Stimulated activated CD8-positive, alpha-beta memory T cell treated with anti-CD3 and anti-CD28 coated beads, Interleukin-2, amount 100 ng/mL, for 1 hour (primary cell): ENCODE measurements around the gene NUP214.
"Not testable (repeated sequence)": the region's sequence is repeated elsewhere in the genome, so short reads cannot be mapped to it uniquely, and the experiment has no call there.

ENCODE experiments used
- DNase-seq, 2 donors: peaks; one replicate each; pipeline ENCODE4 v3.0.0-alpha.2; 2020; ENCODE audit warnings: low read depth in 2 of 2

The NUP214 gene

DNA sequence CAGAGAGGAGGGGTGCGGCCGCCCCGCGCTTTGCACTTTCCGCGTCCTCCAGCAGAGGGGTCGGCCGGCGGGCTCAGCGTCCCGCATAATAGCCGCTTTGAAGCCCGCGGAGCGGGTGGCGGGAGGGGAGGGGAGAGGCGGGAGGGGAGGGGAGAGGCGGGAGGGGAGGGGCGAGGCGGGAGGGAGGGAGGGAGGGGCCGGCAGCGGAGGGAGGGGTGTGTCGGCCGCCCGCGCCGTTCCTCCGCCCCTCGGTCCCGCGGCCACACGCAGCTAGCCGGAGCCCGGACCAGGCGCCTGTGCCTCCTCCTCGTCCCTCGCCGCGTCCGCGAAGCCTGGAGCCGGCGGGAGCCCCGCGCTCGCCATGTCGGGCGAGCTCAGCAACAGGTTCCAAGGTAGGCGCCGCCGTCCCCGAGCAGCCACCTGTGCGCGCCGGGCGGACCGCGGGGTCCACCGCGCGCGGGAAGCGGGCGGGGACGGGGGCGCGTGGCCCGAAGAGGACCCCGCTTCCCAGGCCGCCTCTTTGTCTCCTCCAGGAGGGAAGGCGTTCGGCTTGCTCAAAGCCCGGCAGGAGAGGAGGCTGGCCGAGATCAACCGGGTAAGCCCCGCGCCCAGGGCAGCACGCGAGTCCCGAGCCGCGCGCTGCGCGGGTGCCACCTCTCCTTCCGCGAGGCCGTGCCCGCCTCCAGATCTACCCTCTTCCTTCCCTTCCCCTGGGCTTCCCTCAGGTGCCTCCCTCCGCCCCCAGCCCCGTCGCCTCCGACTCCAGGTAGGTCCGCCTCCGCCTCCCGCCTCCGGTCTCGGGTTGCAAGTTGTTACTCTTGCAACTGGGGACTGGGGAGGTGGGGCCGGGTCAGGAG is 28.9 kb upstream of the NUP214 start, which contains the start of gene AIF1L:
Gene AIF1L, plus strand, starts transcription at position 263 of the 857 bp plus-strand sequence. Its CDS starts 99 bp downstream, at position 362.
- DNase-seq, result no peak

DNA sequence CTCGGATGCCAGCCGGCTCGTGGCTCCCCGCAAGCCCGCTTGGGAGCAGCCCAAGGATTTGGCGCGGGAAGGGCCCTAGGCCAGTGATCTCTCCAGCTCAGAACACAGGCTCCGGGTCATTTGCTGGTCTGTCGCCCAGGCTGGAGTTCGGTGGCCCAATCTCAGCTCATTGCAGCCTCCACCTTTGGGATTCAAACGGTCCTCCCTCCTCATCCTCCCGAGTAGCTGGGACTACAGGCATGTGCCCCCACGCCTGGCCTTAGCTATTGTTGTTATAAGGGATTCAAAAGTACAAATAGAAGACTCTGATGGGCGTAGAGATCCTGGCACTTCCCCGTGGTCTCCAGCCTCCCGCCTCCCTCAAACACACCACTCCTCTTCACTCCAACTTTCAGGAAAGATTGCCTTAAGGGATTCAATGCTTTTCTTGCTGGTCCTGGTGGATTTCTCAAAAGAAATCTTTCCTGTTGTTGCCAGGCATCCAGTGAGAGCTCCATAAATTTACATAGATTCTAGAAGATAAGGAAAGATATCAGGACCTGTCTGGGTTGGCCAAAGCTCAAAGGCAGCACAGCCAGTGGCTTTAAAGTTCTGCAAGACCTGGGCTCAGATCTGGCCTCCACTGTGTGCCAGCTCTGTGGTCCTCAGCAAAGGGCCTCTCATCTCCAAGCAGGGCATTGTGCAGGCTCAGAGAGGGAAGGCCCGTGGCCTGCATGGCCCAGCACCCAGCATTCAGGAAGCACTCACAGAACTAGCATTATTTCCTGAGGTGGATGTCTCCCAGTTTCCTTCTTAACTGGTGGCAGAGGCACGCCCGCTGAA is 28.0 kb upstream of the NUP214 start:
- DNase-seq, result no peak

- no peak for DNase-seq
Measured at GRCh38 chr9:131097948-131098278, 27.5 kb upstream of the NUP214 start.

DNA sequence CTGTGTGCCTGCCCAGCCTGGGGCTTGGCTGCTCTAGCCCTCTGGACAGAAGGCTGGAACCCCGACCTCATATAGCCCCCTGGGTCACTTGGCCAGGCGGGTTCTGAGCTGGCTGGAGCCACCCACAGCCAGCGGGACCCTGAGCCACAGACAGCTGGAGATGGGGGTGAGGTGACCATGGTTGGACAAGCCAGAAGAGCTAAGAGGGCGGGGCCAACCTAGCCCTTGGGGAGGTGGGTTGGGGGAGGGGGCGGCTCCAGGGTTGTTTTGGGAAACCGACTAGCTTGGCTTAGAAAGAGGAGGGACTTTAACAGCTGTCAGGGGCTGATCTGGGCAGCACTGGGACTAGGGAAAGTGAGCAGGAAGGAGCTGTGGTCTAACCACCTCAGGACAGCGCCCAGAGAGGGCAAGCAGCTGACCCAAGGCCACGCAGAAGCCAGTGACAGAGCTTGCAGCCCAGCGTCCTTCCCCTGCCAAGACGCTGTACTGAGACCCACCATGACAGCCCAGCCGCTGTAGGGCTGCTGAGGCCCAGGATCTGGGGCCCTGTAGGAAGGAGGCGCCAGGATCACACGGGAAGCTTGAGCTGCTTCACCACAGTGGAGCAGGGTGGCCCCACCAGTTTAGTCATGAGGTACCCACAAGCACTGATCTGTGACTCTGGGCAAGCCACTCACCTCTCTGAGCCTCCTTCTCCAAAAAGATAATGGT is 26.8 kb upstream of the NUP214 start:
- DNase-seq, result no peak

DNA sequence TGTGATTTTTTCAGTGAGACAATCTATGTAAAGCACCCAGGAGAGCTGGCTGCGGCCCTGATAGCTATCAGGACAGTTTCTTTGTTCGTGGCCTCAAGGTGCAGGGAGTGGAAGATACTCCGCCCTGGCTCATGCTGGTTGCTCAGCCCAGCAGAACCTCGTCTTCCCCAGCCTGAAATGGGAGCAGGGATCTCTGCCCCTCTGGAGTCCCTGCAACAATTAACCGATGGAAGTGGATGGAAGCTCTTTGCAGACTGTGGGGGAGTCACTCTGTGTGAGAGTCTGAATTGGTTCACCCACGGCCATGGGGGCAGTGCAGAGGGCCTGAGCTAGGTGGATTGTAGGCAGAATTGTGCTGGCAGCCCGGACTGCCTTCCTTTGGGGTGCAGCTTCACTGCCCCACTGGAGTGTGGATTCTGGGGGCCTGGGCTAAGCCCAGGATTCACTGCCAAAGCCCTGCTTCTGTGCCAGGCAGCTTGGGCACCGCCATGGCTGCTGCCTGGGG is 26.2 kb upstream of the NUP214 start:
- DNase-seq, result no peak

DNA sequence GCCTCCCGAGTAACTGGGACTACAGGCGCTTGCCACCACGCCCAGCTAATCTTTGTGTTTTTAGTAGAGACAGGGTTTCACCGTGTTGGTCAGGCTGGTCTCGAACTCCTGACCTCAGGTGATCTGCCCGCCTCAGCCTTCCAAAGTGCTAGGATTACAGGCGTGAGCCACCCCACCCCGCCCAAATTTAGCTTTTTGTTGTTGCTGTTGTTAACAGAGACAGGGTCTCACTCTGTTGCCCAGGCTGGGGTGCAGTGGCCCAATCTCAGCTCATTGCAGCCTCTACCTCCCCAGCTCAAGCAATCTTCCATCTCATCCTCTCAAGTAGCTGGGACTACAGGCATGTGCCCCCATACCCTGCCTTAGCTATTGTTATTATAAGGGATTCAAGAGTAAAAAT is 25.5 kb upstream of the NUP214 start:
- DNase-seq, result not testable (repeated sequence)

DNA sequence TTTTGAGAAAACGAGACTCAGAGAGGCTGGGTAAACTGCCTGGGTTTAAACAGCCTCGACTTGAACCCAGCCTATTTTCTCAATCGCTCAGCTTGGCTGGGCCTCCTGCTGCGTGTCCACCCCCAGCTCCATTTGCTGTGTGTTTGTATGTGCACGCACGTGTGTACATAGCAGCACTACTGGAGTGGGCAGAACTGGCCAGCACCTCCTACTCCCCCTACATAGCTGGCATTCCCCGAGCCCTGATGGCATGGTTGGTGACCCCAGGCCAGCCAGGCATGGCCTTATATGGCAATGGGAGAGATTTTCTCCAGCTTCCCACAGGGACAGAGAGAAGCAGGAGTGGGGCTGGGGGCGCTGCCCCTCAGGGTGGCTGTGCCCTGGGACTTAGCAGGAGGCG is 24.9 kb upstream of the NUP214 start:
- no peak for DNase-seq

DNA sequence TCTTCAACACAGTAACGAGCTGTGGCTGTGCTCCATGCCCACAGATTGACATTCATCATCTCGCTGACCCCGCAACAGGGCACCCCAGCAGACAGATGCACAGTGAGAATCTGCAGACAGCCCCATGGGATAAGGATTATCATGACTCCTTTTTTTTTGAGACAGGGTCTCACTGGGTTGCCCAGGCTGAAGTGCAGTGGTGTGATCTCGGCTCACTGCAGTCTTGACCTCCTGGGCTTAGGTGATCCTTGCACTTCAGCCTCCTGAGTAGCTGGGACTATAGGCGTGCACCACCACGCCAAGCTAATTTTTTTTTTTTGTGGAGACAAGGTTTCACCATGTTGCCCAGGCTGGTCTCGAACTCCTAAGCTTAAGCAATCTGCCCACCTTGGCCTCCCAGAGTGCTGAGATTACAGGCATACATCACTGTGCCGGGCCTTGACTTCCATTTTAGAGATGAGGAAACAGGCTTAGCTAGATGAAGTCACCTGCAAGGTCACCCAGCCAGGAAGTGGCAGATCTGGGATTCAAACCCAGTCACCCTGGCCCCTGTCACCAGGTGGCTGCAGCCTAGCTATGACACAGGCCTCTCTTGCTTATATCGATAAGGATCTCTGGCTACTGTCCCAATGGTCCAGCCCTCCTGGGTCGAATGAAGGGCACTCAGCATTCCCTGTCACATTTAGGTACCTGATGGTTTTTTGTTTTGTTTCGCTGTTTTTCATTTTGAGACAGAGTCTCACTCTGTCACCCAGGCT is 24.0 kb upstream of the NUP214 start:
- DNase-seq, result no peak

DNA sequence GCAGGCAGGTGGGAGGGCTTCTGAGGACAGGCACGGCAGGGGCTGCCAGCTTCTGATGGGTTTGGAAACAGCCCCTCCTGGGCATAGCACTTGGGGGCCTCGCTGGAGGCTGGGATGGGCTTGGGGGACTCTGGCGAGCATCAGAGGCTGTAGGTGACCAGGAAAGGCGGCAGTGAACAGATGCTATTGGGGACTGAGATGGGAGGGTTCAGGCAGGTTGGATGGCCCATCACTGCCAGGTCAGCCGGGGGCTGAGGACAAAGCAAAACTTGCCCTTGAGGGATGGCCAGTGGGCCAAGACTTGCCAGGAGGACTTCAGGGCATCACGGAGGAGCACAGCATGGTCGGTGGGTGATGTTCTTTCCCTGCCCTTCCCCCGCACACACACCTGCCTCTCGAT is 22.4 kb upstream of the NUP214 start:
- no peak for DNase-seq

DNA sequence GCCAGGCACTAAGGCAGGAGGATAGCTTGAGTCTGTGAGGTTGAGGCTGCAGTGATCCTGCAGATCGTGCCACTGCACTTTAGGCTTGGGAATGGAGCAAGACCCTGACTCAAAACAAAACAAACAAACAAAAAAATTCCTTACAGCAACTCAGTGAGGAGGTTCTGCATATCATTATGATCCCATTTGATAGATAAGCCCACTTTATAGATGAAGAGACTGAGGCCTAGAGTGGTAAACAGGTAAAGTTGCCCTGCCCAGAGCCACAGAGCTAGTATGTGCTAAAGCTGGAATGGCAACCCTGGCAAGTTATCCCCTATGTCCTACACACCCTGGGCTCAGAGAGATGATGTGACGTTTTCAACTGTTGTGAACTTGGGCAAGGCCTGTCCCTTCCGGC is 21.9 kb upstream of the NUP214 start:
- no peak for DNase-seq

GRCh38 chr9:131104016-131104740 is 21.2 kb upstream of the NUP214 start:
- no peak for DNase-seq

DNA sequence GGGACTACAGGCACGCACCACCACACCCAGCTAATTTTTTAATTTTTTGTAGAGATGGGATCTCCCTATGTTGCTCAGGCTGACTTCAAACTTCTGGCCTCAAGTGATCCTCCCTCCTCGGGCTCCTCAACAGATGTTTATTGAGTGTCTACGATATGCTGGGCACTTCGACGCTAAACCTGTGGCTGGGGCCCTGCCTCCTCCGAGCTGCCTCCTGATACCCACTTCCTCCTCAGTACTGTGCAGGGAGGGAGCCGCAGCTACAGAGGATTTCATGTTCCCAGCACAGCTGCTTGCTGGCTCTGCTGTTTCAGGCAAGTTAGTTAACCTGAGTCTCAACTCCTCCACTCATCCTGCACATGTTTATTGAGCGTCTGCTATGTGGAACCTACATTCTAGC is 19.4 kb upstream of the NUP214 start:
- DNase-seq, result no peak

GRCh38 chr9:131107760-131108159 is 17.6 kb upstream of the NUP214 start:
- DNase-seq, result no peak

DNA sequence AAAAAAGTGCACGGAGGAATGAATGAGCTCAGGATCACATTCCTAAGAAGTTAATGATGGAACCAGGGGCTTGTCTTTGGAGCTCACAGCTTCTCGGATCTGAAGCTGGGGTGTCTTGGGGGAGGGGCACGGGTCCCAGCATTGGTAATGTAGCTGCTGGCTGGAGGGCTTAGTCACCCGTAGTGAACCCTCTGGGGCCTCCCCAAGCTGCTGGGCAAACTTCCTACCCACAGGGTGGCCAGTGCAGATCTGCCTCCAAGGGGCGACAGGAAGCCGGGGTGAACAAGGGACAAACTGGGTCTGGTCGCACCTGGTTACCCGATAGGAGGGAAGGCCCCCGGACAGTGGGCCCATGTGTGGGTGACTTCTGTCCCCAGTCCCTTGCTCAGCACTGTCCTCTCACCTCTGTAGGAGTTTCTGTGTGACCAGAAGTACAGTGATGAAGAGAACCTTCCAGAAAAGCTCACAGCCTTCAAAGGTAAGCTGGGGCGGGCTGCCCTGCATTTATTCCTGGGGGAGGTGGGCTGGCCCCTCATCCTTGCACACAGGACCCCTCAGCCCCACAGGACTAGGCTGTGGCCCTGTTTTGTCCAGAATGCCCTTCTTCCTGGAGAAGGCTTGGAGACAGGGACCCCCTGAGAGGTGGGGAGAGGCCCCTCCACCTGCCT is 14.1 kb upstream of the NUP214 start:
- DNase-seq, result no peak

DNA sequence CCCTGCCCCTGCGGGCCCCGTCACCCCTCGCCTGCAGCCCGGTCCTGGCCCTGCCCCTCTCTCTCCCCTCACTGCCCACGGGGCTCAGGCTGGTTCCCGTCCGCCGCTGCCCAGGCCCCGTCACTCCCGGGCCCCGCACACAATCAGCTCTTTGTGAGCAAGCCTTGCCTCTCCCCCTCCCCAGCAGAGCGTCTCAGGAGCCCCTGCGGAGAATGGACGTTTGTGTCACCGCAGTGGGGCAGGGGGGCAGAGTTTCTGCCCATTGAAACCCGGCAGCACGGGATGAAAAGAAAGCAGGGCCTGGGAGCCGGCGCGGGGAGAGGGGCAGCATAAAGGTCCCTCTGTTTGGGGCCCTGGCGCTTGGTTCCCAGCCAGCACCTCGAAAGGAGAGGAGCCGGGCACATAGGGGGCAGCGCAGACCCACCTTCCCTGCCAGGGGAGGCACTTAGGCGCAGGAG is 13.5 kb upstream of the NUP214 start:
- DNase-seq, result no peak

GRCh38 chr9:131112374-131113154 is 12.8 kb upstream of the NUP214 start:
- no peak for DNase-seq

- DNase-seq, result no peak
Measured at GRCh38 chr9:131113655-131114054, 11.7 kb upstream of the NUP214 start.

DNA sequence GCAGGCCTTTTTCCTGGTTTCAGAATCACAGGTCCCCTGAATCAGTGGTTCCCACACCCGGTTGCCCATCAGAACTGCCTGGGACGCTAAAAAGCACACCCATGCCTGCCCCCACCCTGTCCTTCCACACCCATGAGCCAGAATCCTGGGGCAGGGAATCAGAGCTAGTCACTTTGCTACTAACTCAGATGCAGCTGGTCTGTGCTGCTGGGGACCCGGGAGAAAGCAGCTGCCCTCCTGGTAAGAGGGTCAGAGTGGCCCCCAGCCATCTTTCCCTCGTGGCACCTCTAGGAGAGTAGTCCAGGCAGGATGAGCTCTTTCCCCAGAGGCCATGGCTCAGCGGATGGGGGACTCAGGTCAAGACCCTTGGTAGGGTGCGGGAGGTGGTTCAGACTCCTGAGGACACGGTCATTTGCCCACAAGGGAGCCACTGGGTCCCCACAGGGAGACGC is 11.3 kb upstream of the NUP214 start:
- no peak for DNase-seq

DNA sequence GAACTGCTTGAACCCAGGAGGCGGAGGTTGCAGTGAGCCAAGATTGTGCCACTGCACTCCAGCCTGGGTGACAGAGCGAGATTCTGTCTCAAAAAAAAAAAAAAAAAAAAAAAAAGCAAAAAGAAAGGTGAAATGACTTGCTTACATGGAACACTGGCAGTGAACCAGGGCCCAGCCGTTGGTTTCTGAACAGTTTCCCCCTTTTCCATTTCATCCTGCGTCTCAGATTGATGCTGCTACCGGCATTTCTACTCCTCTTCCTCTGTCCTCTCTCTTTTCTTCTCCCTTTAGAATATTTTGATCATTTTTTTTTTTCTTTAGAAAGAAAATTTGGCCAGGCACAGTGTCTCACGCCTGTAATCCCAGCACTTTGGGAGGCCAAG is 10.0 kb upstream of the NUP214 start:
- not testable (repeated sequence) for DNase-seq
